GM12892 (cell line): ENCODE results near the gene SYT8.
A peak's percentile ranks its signal among the peaks of the same experiment; 100 is the strongest.

Experiments used
- DNase-seq: peaks from one replicate; pipeline ENCODE4 v3.0.0; 2011; ENCODE audit not compliant: insufficient read length
- FAIRE-seq: peaks from 2 replicates; lab custom pipeline; 2011; peaks lifted over from hg19 to GRCh38; lab: Jason Lieb, UNC
- POLR2A ChIP-seq: IDR thresholded peaks from 2 replicates; pipeline ENCODE4 v1.6.1; 2011; ENCODE audit warnings: low read depth, low read length, control low read depth
- POLR2AphosphoS5 ChIP-seq: IDR thresholded peaks from 2 replicates; pipeline ENCODE4 v1.6.1; 2011; ENCODE audit warnings: low read depth, low read length, control low read depth
- TAF1 ChIP-seq: IDR thresholded peaks from 2 replicates; pipeline ENCODE4 v1.6.1; 2011; ENCODE audit warnings: low read depth, mild to moderate bottlenecking, control low read depth, low read length, borderline replicate concordance

Gene SYT8

GRCh38 chr11:1859004-1859403 is 24.2 kb downstream of the SYT8 start:
- TF ChIP-seq POLR2AphosphoS5 (no peak), TAF1 (no peak), POLR2A (no peak)
- FAIRE-seq, result no peak
- no peak for DNase-seq

GRCh38 chr11:1860108-1860507 is 25.3 kb downstream of the SYT8 start:
- DNase-seq, result no peak
- TF ChIP-seq POLR2AphosphoS5 (0 out of 2 replicates have a peak, but pooled peaks have one; percentile 29), TAF1 (no peak), POLR2A (no peak)
- no peak for FAIRE-seq

- DNase-seq, result no peak
- peak; percentile 83 for FAIRE-seq
- TF ChIP-seq POLR2AphosphoS5 (0 out of 2 replicates have a peak, but pooled peaks have one; percentile 34), POLR2A (peak; percentile 54), TAF1 (no peak)
Observed at GRCh38 chr11:1861435-1862411, 26.9 kb downstream of the SYT8 start.

GRCh38 chr11:1862588-1863351 is 28.0 kb downstream of the SYT8 start:
- FAIRE-seq (no peak), DNase-seq (no peak)
- no peak for TF ChIP-seq TAF1
- TF ChIP-seq POLR2AphosphoS5, result no peak
- TF ChIP-seq POLR2A, result no peak

- TF ChIP-seq TAF1 (no peak), POLR2A (no peak), POLR2AphosphoS5 (no peak)
- FAIRE-seq (no peak), DNase-seq (no peak)
Observed at GRCh38 chr11:1863352-1864216, 28.8 kb downstream of the SYT8 start.

- no peak for DNase-seq
- TF ChIP-seq POLR2A (no peak), POLR2AphosphoS5 (0 out of 2 replicates have a peak, but pooled peaks have one; percentile 6)
- no peak for FAIRE-seq
Observed at GRCh38 chr11:1864231-1864630, 29.4 kb downstream of the SYT8 start.

- FAIRE-seq (no peak), DNase-seq (no peak)
- no peak for TF ChIP-seq POLR2A
- TF ChIP-seq TAF1, result no peak
- TF ChIP-seq POLR2AphosphoS5, result no peak
Observed at GRCh38 chr11:1864831-1865665, 30.3 kb downstream of the SYT8 start.

GRCh38 chr11:1866226-1866625 is 31.4 kb downstream of the SYT8 start:
- TF ChIP-seq TAF1, result no peak
- no peak for TF ChIP-seq POLR2AphosphoS5
- TF ChIP-seq POLR2A, result no peak
- FAIRE-seq (no peak), DNase-seq (no peak)

GRCh38 chr11:1866776-1867175 is 32.0 kb downstream of the SYT8 start:
- no peak for DNase-seq
- TF ChIP-seq POLR2AphosphoS5 (no peak), TAF1 (no peak), POLR2A (no peak)
- no peak for FAIRE-seq

- TF ChIP-seq POLR2AphosphoS5, result no peak
- TF ChIP-seq TAF1, result no peak
- TF ChIP-seq POLR2A, result no peak
- no peak for FAIRE-seq
- no peak for DNase-seq
Observed at GRCh38 chr11:1867381-1867780, 32.6 kb downstream of the SYT8 start.
